Measurements from ENCODE around the gene CEBPG. TPM values are rescaled to one million over a fixed set of nuclear protein-coding genes. Genes with fewer than 3 reads are reported as not detected.

CEBPG gene
- total and polyA plus RNA-seq, 9 of the 15 experiments (the other 6 are each of a cell fraction or from before 2014, with no cell fraction given) = 9.5 to 34.9 (median 30.9) TPM

GRCh38 chr19:33373453-33374235, at the start of gene CEBPG (continued):
- TF ChIP-seq ZBTB11 (CRISPR knock-in tag; IDR thresholded peaks at IDR 0.05) (no peak), ZNF444 (CRISPR knock-in tag; IDR thresholded peaks at IDR 0.05) (no peak), MLLT1 (IDR thresholded peaks at IDR 0.05) (no peak), TCF7L2 (IDR thresholded peaks at IDR 0.05; ENCODE audit: low read depth, low read length) (no peak), KLF10 (CRISPR knock-in tag; IDR thresholded peaks at IDR 0.05) (no peak), MEF2A (IDR thresholded peaks at IDR 0.05; ENCODE audit: control insufficient read depth, low read depth, low read length) (no peak), AFF1 (IDR thresholded peaks at IDR 0.05; ENCODE audit: low read depth in 1 of 2, partially characterized antibody in 2 of 2) (no peak), PPARD (CRISPR knock-in tag; IDR thresholded peaks at IDR 0.05) (no peak), MEF2D (tag; conservative IDR thresholded peaks at IDR 0.05; ENCODE audit: low read depth) (no peak), POLR2AphosphoS2 (IDR thresholded peaks at IDR 0.05; ENCODE audit: low read length) (peak; percentile 73; the same call in 1 of the 2 replicates), THRA (IDR thresholded peaks at IDR 0.05) (no peak), U2AF1 (optimal IDR thresholded peaks at IDR 0.05; ENCODE audit: low read depth, low read length) (peak; percentile 42), CBX1 (IDR thresholded peaks at IDR 0.05; ENCODE audit: low read depth) (peak; percentile 49; the same call in 1 of the 2 replicates), HBP1 (CRISPR knock-in tag; IDR thresholded peaks at IDR 0.05) (no peak)

All from K562 (cell line).